NT2/D1 (cell line): ENCODE data around the gene TAGLN3.

Experiments used
- YY1 ChIP-seq: IDR thresholded peaks from 2 replicates; pipeline ENCODE4 v1.6.1; 2011; ENCODE audit not compliant: insufficient read length, insufficient read depth
- ZNF274 ChIP-seq: IDR thresholded peaks from 2 replicates; pipeline ENCODE4 v1.6.1; 2011; ENCODE audit warnings: mild to moderate bottlenecking, low read depth, low read length

DNA sequence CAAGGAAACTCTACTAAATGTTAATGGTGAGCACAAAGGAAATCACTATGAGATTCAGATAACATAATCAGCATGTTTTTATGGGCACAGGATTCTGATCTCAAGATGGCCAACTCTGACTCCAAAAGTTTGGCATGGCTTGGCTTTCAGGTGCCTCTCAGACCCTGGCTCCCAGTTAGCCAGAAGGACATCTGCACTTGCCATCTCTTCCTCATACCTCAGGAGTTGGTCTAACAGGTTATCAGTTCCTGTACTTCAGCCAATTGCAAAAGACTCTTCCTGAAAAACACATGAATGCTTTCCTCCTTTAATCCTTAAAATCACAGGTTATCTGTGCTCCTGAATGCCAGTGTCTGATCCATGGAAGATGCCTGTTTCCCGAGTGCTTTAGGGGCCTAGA is 60.8 kb downstream of the TAGLN3 start:
- TF ChIP-seq ZNF274 (no peak), YY1 (no peak)
